Adrenal gland (tissue), 12 donors: ENCODE results near the gene XG. TPM values are rescaled to one million over a fixed set of nuclear protein-coding genes. Genes with fewer than 3 reads are reported as not detected.

ENCODE experiments used
- DNase-seq, 7 donors: peaks; one replicate each; pipeline ENCODE4 v3.0.0-alpha.2; 2019 to 2020
- H3K27ac ChIP-seq, 5 donors: fragments of 200-600 bp; sonication (generic) in 4 of 5; 1 replicate in 3 of 5; 2 replicates in 2 of 5; pipeline versions ENCODE4 v1.5.1 to v1.8.0; 2016 to 2020; ENCODE audit warnings: mild to moderate bottlenecking in 1 of 5
- H3K27me3 ChIP-seq: fragments of 200-600 bp; 2 replicates; pipeline ENCODE4 v1.8.0; 2021
- H3K36me3 ChIP-seq, 2 donors: fragments of 200-600 bp; replicated peaks in 1 of 2; 1 replicate in 1 of 2; 2 replicates in 1 of 2; pipeline versions ENCODE4 v1.5.1 to v1.8.0; 2018 to 2022
- H3K4me1 ChIP-seq, 2 donors: fragments of 200-600 bp; replicated peaks in 1 of 2; 1 replicate in 1 of 2; 2 replicates in 1 of 2; pipeline versions ENCODE4 v1.5.1 to v1.8.0; 2018 to 2021
- H3K4me3 ChIP-seq, 4 donors: fragments of 200-600 bp; sonication (generic) in 3 of 4; one replicate each; pipeline ENCODE4 v1.5.1; 2016 to 2018
- H3K9me3 ChIP-seq, 3 donors: fragments of 200-600 bp; sonication (generic) in 1 of 3; replicated peaks in 1 of 3; 1 replicate in 2 of 3; 2 replicates in 1 of 3; pipeline versions ENCODE4 v1.5.1 to v1.8.0; 2016 to 2021
- POLR2A ChIP-seq, 2 donors: fragments of 450-650 bp; IDR thresholded peaks; one replicate each; pipeline ENCODE4 v1.6.1; 2017; ENCODE audit warnings: antibody characterized with exemption in 2 of 2, mild to moderate bottlenecking in 2 of 2, moderate library complexity in 1 of 2
- WGBS, 4 donors: extraction: QIAGEN DNeasy Blood & Tissue Kit in 2 of 4; methylation state at CpG; one replicate each; pipeline versions ENCODE4 v1.1.5 to v1.1.7; 2013 to 2017; 5-methylcytosine and 5-hydroxymethylcytosine counted together
- intact Hi-C, 2 donors: fragments of 100-400 bp; cut with DNase I; formaldehyde crosslinking; loops; one replicate each; pipeline versions ENCODE4 v1.14.1 to v1.15.0; 2022 to 2023
- polyA plus RNA-seq, 3 donors: library from polyadenylated mRNA; stranded (reverse); fragments of 200-250 nt in 2 of 3; fragments of 350-450 nt in 1 of 3; fragmentation: Illumina TruSeq in 1 of 3; extraction: RNeasy Lipid Tissue Mini Kit (QIAGEN cat#74804) in 1 of 3; gene quantifications; one replicate each; pipeline ENCODE4 v1.2.3, GENCODE V29; 2013 to 2014
- total RNA-seq, 9 donors: library from RNA; depleted of rRNA in 4 of 9; stranded (reverse); fragments of >200 nt in 4 of 9; fragments of 120-200 nt in 1 of 9; fragmentation: NEBNext Ultra II Directional in 1 of 9; extraction: Animal tissue kit (Norgen Biotek cat#: 25700) in 1 of 9; gene quantifications; one replicate each; pipeline versions ENCODE4 v1.1.0 to v1.2.4, GENCODE V29; 2013 to 2023
- TF ChIP-seq, protein P1 (sequence below), 6 experiments: fragments of 450-650 bp in 4 of 6; fragments of 200-600 bp in 2 of 6; sonication (generic) in 1 of 6; IDR thresholded peaks; 1 replicate in 5 of 6; 2 replicates in 1 of 6; pipeline versions ENCODE4 v1.5.1 to v1.8.0; 2016 to 2021; ENCODE audit warnings: antibody characterized with exemption in 6 of 6, mild to moderate bottlenecking in 2 of 6, moderate library complexity in 1 of 6
- donor health status: healthy with polysubstance abuse.
- donor health status: Bipolar disorder and iron deficiency.
- donor health status: DM: yes; HTN: yes; CAD: no.
- donor health status: DM: no; HTN: no; CAD: no.
- donor health status: DM: no; HTN: no; CAD: no.
- donor health status: DM: yes; HTN: yes; CAD: no.

Gene XG
- total and polyA plus RNA-seq, 12 donors, result 0.06 to 0.07 TPM; not detected in 10

DNA sequence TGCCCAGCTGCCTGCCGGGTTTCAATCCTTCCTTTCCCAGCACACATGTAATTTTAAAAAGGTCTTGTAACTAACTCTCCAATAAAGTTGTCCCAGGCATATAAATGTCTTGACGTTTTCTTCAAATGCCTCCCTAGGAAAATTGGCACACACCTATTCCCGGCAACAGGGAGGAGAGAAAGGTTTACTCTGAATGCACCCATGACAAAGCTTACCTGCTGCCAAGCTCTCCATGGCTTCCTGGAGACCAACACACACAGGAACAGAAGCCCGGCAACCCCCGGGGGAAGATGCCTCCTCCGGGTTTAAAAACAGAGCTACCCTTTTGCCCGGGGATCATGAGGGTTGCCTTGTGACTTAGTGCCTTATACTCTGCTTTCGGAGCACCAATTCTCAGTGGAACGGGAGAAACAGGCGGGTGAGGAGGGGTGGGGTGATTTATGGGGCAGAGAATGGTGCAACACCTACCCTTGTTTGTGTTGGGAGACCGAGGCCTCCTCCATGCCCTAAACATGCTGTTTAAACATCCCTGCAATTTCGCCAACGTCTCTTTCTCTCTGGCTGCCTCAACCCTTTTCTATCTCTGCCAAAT lies 72.1 kb downstream of the XG start:
- no peak for DNase-seq
- H3K27ac ChIP-seq, result no peak overlapping the region
- H3K4me1 ChIP-seq, result no peaks in the 10 kb centered on the region
- WGBS, 4 donors, result 36 to 60% (median 46%) methylated on average over 7 to 13 of the region's 13 CpGs
- H3K4me3 ChIP-seq, result no peak overlapping the region
- H3K27me3 ChIP-seq, result peaks cover 15% of the 10 kb centered on the region
- no peaks in the 10 kb centered on the region for H3K36me3 ChIP-seq
- intact Hi-C loops, result loop anchor here in 1 of 2 donors (10.0 kb wide), 1 partner anchor 179 kb away; no protein-coding TSS in a partner anchor
- no peak for TF ChIP-seq POLR2A (IDR thresholded peaks at IDR 0.05)
- no peaks in the 10 kb centered on the region for H3K9me3 ChIP-seq

DNA sequence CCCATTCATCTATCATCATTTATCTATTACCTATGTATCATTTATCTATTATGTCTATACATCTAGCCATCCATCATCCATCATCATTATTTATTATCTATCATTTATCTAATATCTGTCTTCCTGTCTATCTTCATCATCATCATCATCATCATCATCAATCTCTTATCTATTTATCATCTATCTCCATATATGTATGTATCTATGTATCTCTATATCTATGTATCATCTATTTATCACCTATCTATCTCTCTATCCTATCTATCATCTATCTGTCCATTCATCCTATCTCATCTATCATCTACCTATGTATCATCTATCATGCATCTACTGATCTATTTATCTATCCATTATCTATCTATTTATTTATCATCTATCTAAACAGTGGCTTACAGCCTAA lies 73.0 kb downstream of the XG start:
- H3K27me3 ChIP-seq, result peaks cover 9% of the 10 kb centered on the region
- H3K27ac ChIP-seq, result no peak overlapping the region
- no peaks in the 10 kb centered on the region for H3K9me3 ChIP-seq
- H3K4me3 ChIP-seq, result no peak overlapping the region
- no peak for DNase-seq
- peaks cover 0 to 4% of the 10 kb centered on the region in 2 donors for H3K4me1 ChIP-seq
- H3K36me3 ChIP-seq, result no peaks in the 10 kb centered on the region
- TF ChIP-seq, protein P1, sequence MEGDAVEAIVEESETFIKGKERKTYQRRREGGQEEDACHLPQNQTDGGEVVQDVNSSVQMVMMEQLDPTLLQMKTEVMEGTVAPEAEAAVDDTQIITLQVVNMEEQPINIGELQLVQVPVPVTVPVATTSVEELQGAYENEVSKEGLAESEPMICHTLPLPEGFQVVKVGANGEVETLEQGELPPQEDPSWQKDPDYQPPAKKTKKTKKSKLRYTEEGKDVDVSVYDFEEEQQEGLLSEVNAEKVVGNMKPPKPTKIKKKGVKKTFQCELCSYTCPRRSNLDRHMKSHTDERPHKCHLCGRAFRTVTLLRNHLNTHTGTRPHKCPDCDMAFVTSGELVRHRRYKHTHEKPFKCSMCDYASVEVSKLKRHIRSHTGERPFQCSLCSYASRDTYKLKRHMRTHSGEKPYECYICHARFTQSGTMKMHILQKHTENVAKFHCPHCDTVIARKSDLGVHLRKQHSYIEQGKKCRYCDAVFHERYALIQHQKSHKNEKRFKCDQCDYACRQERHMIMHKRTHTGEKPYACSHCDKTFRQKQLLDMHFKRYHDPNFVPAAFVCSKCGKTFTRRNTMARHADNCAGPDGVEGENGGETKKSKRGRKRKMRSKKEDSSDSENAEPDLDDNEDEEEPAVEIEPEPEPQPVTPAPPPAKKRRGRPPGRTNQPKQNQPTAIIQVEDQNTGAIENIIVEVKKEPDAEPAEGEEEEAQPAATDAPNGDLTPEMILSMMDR (IDR thresholded peaks at IDR 0.05), result no peak
- TF ChIP-seq POLR2A (IDR thresholded peaks at IDR 0.05), result no peak
- intact Hi-C loops, result loop anchor here in 1 of 2 donors (10.0 kb wide), 1 partner anchor 180 kb away; no protein-coding TSS in a partner anchor

DNA sequence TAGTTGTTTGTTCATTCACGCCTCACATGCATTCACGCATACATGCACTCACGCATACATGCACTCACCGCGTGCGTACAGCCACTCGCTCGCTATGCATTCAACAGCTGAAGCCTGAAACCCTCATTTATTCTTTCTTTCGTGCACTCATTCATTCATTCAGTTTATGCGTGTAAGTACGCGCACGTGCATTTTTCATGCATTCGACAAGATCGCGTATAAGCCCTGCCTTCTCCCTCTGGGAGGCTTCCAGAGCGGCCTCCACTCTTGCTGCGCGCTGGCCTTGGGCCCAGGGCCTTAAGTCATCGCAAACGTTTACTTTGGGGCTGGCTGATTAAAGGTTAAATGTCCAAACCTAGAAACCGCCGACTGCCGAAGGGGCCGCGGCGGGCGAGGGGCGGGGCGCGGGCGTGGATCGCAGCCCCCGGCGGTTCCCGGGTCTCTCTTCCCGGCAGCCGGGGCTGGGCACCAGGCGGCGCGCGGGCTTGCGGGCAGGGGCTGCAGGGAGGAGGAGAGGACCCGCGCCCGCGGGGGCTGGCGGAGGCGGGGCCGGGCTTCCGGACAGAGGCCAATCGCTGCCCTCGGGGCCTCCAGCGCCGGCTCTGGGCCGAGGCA lies 76.6 kb downstream of the XG start, which contains the start of gene GYG2:
Gene GYG2, plus strand, starts transcription at position 587 of the 615 bp plus-strand sequence. CDS start 1,259 bp downstream, outside the sequence.
- Histone ChIP-seq H3K27me3 (peaks cover 16% of the 10 kb centered on the region), H3K9me3 (no peaks in the 10 kb centered on the region), H3K36me3 (no peaks in the 10 kb centered on the region), H3K4me3 (peak within 1 kb of the TSS in 1 of 4 donors; percentile 49), H3K4me1 (peaks cover 0 to 4% of the 10 kb centered on the region in 2 donors), H3K27ac (no peak within 1 kb of the TSS)
- intact Hi-C loops, result loop anchor here in 1 of 2 donors (10.0 kb wide), 1 partner anchor 184 kb away; no protein-coding TSS in a partner anchor
- 13 to 61% (median 33%) methylated on average over 16 to 55 of the region's 56 CpGs for WGBS, 4 donors
- no peak for DNase-seq
- no peak for TF ChIP-seq POLR2A (IDR thresholded peaks at IDR 0.05)
- TF ChIP-seq, protein P1 (IDR thresholded peaks at IDR 0.05), result no peak

DNA sequence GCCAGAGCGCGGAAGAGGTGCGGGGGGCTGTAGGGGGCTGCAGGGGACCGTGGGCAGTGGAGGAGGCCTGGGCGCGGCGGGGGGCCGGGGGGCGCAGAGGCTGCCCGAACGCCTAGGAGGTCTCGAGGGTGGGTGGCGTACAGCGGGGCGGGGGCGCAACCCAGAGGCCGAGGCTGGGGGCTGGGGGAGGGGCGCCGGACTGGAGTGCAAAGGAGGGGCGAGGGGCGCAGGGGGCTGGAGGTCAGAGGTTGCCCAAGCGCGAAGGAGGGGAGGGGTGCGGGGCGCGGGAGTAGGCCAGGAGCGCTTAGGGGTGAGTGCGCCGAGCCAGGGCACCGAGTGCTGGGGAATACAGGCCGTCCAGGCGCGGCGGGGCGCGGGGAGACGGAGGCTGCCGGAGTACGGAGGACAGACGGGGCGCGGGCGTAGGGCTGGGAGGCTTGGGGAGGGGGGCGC lies 77.1 kb downstream of the XG start:
- peak overlapping the region in 1 of 4 donors; percentile 49 for H3K4me3 ChIP-seq
- peaks cover 16% of the 10 kb centered on the region for H3K27me3 ChIP-seq
- no peaks in the 10 kb centered on the region for H3K36me3 ChIP-seq
- no peak for DNase-seq
- H3K9me3 ChIP-seq, result no peaks in the 10 kb centered on the region
- WGBS, 4 donors, result 1 to 2% (median 2%) methylated on average over 10 to 43 of the region's 44 CpGs; no CpG with 5 or more reads in 1 of the 4 donors
- peaks cover 0 to 4% of the 10 kb centered on the region in 2 donors for H3K4me1 ChIP-seq
- intact Hi-C loops, result loop anchor here in 1 of 2 donors (10.0 kb wide), 1 partner anchor 184 kb away; no protein-coding TSS in a partner anchor
- TF ChIP-seq, protein P1 (IDR thresholded peaks at IDR 0.05), result no peak
- no peak for TF ChIP-seq POLR2A (IDR thresholded peaks at IDR 0.05)
- no peak overlapping the region for H3K27ac ChIP-seq
